Measurements from ENCODE around the gene MAML2. TPM values are rescaled to one million over a fixed set of nuclear protein-coding genes. Genes with fewer than 3 reads are reported as not detected.
A peak's percentile ranks its signal among the peaks of the same experiment; 100 is the strongest.

MAML2 gene
- total RNA-seq, 1 donor from 2014 or later = 3.8 TPM

- H3K4me3 ChIP-seq = no peak overlapping the region
- H3K4me1 Mint-ChIP-seq = peaks cover 53% of the 10 kb centered on the region
- no peaks in the 10 kb centered on the region for H3K36me3 ChIP-seq
- no peaks in the 10 kb centered on the region for H3K9me3 ChIP-seq (ENCODE audit: low read depth)
- peaks cover under 1% of the 10 kb centered on the region for H3K36me3 Mint-ChIP-seq
- no peaks in the 10 kb centered on the region for H3K9me3 Mint-ChIP-seq
- no peak overlapping the region for H3K4me2 ChIP-seq
- no peaks in the 10 kb centered on the region for H4K20me1 ChIP-seq (ENCODE audit: low read depth)
- DNase-seq (ENCODE audit: low spot score) = no peak
- H3K79me2 ChIP-seq (ENCODE audit: low read depth) = no peaks in the 10 kb centered on the region
- H3K27ac ChIP-seq = no peak overlapping the region
- no peak overlapping the region for H3K27ac Mint-ChIP-seq
- no peak for TF ChIP-seq EZH2phosphoT487 (IDR thresholded peaks at IDR 0.05)
- TF ChIP-seq EZH2 (IDR thresholded peaks at IDR 0.05) = no peak
- TF ChIP-seq CTCF (IDR thresholded peaks at IDR 0.05) = no peak
- H3K9ac ChIP-seq = no peak overlapping the region
- no peaks in the 10 kb centered on the region for H3F3A ChIP-seq (ENCODE audit: low read depth)
- no peak overlapping the region for H3K4me3 Mint-ChIP-seq
- no peak overlapping the region for H2AFZ ChIP-seq (replicated peaks)
- no peaks in the 10 kb centered on the region for H3K27me3 Mint-ChIP-seq (ENCODE audit: insufficient read depth, low read depth)
- H3K27me3 ChIP-seq = no peaks in the 10 kb centered on the region
- H3K4me1 ChIP-seq = peaks cover 33% of the 10 kb centered on the region
These were observed 197.8 kb downstream of the MAML2 start for GRCh38 chr11:96145163-96145585.

GRCh38 chr11:96144553-96144952, 198.4 kb downstream of the MAML2 start:
- no peak overlapping the region for H3K27ac ChIP-seq
- H3K9me3 Mint-ChIP-seq = peaks cover under 1% of the 10 kb centered on the region
- peaks cover 53% of the 10 kb centered on the region for H3K4me1 Mint-ChIP-seq
- no peaks in the 10 kb centered on the region for H3K9me3 ChIP-seq (ENCODE audit: low read depth)
- peaks cover 33% of the 10 kb centered on the region for H3K4me1 ChIP-seq
- H3K36me3 ChIP-seq = no peaks in the 10 kb centered on the region
- H4K20me1 ChIP-seq (ENCODE audit: low read depth) = no peaks in the 10 kb centered on the region
- DNase-seq (ENCODE audit: low spot score) = no peak
- peak overlapping the region; percentile 11 for H3K4me2 ChIP-seq
- H3K79me2 ChIP-seq (ENCODE audit: low read depth) = no peaks in the 10 kb centered on the region
- no peak overlapping the region for H3K4me3 ChIP-seq
- H3K27me3 ChIP-seq = no peaks in the 10 kb centered on the region
- H3F3A ChIP-seq (ENCODE audit: low read depth) = no peaks in the 10 kb centered on the region
- no peak overlapping the region for H3K4me3 Mint-ChIP-seq
- H2AFZ ChIP-seq (replicated peaks) = no peak overlapping the region
- H3K9ac ChIP-seq = no peak overlapping the region
- H3K36me3 Mint-ChIP-seq = peaks cover 3% of the 10 kb centered on the region
- H3K27me3 Mint-ChIP-seq (ENCODE audit: insufficient read depth, low read depth) = no peaks in the 10 kb centered on the region
- H3K27ac Mint-ChIP-seq = peak overlapping the region; percentile 44
- TF ChIP-seq EZH2phosphoT487 (IDR thresholded peaks at IDR 0.05) (no peak), CTCF (IDR thresholded peaks at IDR 0.05) (no peak), EZH2 (IDR thresholded peaks at IDR 0.05) (no peak)

GRCh38 chr11:96143041-96143521, 199.9 kb downstream of the MAML2 start:
- no peaks in the 10 kb centered on the region for H3K79me2 ChIP-seq (ENCODE audit: low read depth)
- peak overlapping the region; percentile 96 for H3K27ac Mint-ChIP-seq
- peak overlapping the region; percentile 24 for H3K4me3 Mint-ChIP-seq
- DNase-seq (ENCODE audit: low spot score) = peak; percentile 58
- H3F3A ChIP-seq (ENCODE audit: low read depth) = no peaks in the 10 kb centered on the region
- H3K9me3 Mint-ChIP-seq = peaks cover 2% of the 10 kb centered on the region
- H3K27me3 Mint-ChIP-seq (ENCODE audit: insufficient read depth, low read depth) = no peaks in the 10 kb centered on the region
- H3K4me1 Mint-ChIP-seq = peaks cover 50% of the 10 kb centered on the region
- no peaks in the 10 kb centered on the region for H3K9me3 ChIP-seq (ENCODE audit: low read depth)
- H3K9ac ChIP-seq = no peak overlapping the region
- no peak overlapping the region for H2AFZ ChIP-seq (replicated peaks)
- peak overlapping the region; percentile 50 for H3K4me2 ChIP-seq
- H3K36me3 ChIP-seq = no peaks in the 10 kb centered on the region
- peaks cover 8% of the 10 kb centered on the region for H3K36me3 Mint-ChIP-seq
- H3K4me3 ChIP-seq = no peak overlapping the region
- peaks cover 33% of the 10 kb centered on the region for H3K4me1 ChIP-seq
- no peak overlapping the region for H3K27ac ChIP-seq
- no peaks in the 10 kb centered on the region for H3K27me3 ChIP-seq
- TF ChIP-seq EZH2phosphoT487 (IDR thresholded peaks at IDR 0.05) = no peak
- no peak for TF ChIP-seq CTCF (IDR thresholded peaks at IDR 0.05)
- no peak for TF ChIP-seq EZH2 (IDR thresholded peaks at IDR 0.05)
- H4K20me1 ChIP-seq (ENCODE audit: low read depth) = no peaks in the 10 kb centered on the region

Measured in neural progenitor cell (in vitro differentiated cells).